ENCODE measurements around the gene TLE2. TPM values are rescaled to one million over a fixed set of nuclear protein-coding genes. Genes with fewer than 3 reads are reported as not detected.

TLE2 gene
- total RNA-seq, 1 experiment from 2014 or later = 35.6 TPM

DNA sequence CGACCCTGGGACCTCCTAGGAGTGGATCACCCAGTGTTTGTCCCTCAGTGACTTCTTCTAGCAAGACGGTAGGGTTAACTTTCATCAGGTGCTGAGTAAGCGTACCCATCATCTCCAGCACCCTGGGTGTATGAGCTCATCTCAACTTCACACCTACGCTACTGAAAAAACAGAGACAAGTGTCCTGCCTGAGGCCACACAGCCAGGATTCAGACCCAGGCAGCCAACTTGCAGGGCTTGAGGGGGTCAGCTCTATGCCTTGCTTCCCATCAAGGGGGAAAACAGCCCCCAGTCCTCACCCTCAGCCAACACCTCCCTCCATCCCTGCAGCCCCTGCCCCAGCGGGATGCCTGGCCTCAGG lies 4.6 kb downstream of the TLE2 start:
- no peak overlapping the region for H3K9ac ChIP-seq (ENCODE audit: low read length)
- H3K36me3 ChIP-seq (ENCODE audit: control insufficient read depth in 1 of 2, insufficient read depth in 2 of 2, low read length in 2 of 2) = no peaks in the 10 kb centered on the region
- H3K27me3 ChIP-seq (ENCODE audit: insufficient read depth, low read length) = no peaks in the 10 kb centered on the region
- H4K20me1 ChIP-seq (ENCODE audit: insufficient read depth) = no peaks in the 10 kb centered on the region
- BruUV-seq (replicated peaks) = no TSS peak
- no peaks in the 10 kb centered on the region for H3K9me3 ChIP-seq (ENCODE audit: control insufficient read depth in 1 of 2, insufficient read depth in 1 of 2, low read depth in 1 of 2, low read length in 2 of 2)
- H3K9me2 ChIP-seq (ENCODE audit: insufficient read depth) = no peaks in the 10 kb centered on the region
- intact Hi-C loops (cut with micrococcal nuclease) = no loop called here
- no peak overlapping the region for H3K4me3 ChIP-seq (replicated peaks in 1 of 2; ENCODE audit: low read depth in 1 of 2, low read length in 2 of 2)
- ChIA-PET CTCF (no interaction called here), RAD21 (ENCODE audit: low non-redundant PET in 1 of 2, low total read pairs in 2 of 2, uncharacterized antibody in 2 of 2, unreplicated experiment in 2 of 2) (no interaction called here), POLR2A (no interaction called here)
- H2AFZ ChIP-seq (ENCODE audit: low read depth, low read length, poor library complexity, severe bottlenecking) = no peak overlapping the region
- DNase-seq (ENCODE audit: low read depth, low spot score) (no peak), ATAC-seq (no peak)
- no peaks in the 10 kb centered on the region for H3K79me2 ChIP-seq (ENCODE audit: insufficient read depth, low read length)
- TF ChIP-seq SIN3A (IDR thresholded peaks at IDR 0.05; ENCODE audit: low read depth) (no peak), RAD21 (IDR thresholded peaks at IDR 0.05; ENCODE audit: low read depth) (no peak), CEBPB (IDR thresholded peaks at IDR 0.05; ENCODE audit: low read depth) (no peak), YY1 (IDR thresholded peaks at IDR 0.05; ENCODE audit: extremely low read depth, insufficient replicate concordance, low read depth, low read length) (no peak), EZH2 (IDR thresholded peaks at IDR 0.05) (no peak), FOSL1 (IDR thresholded peaks at IDR 0.05; ENCODE audit: low read depth) (no peak), CBX3 (IDR thresholded peaks at IDR 0.05; ENCODE audit: low read depth) (no peak), EGR1 (IDR thresholded peaks at IDR 0.05; ENCODE audit: low read depth) (no peak)
- TF ChIP-seq, protein P1, sequence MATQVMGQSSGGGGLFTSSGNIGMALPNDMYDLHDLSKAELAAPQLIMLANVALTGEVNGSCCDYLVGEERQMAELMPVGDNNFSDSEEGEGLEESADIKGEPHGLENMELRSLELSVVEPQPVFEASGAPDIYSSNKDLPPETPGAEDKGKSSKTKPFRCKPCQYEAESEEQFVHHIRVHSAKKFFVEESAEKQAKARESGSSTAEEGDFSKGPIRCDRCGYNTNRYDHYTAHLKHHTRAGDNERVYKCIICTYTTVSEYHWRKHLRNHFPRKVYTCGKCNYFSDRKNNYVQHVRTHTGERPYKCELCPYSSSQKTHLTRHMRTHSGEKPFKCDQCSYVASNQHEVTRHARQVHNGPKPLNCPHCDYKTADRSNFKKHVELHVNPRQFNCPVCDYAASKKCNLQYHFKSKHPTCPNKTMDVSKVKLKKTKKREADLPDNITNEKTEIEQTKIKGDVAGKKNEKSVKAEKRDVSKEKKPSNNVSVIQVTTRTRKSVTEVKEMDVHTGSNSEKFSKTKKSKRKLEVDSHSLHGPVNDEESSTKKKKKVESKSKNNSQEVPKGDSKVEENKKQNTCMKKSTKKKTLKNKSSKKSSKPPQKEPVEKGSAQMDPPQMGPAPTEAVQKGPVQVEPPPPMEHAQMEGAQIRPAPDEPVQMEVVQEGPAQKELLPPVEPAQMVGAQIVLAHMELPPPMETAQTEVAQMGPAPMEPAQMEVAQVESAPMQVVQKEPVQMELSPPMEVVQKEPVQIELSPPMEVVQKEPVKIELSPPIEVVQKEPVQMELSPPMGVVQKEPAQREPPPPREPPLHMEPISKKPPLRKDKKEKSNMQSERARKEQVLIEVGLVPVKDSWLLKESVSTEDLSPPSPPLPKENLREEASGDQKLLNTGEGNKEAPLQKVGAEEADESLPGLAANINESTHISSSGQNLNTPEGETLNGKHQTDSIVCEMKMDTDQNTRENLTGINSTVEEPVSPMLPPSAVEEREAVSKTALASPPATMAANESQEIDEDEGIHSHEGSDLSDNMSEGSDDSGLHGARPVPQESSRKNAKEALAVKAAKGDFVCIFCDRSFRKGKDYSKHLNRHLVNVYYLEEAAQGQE (IDR thresholded peaks at IDR 0.05; ENCODE audit: low read depth) = no peak
- TF ChIP-seq, protein P2, sequence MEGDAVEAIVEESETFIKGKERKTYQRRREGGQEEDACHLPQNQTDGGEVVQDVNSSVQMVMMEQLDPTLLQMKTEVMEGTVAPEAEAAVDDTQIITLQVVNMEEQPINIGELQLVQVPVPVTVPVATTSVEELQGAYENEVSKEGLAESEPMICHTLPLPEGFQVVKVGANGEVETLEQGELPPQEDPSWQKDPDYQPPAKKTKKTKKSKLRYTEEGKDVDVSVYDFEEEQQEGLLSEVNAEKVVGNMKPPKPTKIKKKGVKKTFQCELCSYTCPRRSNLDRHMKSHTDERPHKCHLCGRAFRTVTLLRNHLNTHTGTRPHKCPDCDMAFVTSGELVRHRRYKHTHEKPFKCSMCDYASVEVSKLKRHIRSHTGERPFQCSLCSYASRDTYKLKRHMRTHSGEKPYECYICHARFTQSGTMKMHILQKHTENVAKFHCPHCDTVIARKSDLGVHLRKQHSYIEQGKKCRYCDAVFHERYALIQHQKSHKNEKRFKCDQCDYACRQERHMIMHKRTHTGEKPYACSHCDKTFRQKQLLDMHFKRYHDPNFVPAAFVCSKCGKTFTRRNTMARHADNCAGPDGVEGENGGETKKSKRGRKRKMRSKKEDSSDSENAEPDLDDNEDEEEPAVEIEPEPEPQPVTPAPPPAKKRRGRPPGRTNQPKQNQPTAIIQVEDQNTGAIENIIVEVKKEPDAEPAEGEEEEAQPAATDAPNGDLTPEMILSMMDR (IDR thresholded peaks at IDR 0.05 in 2 of 3, conservative IDR thresholded peaks at IDR 0.05 in 1 of 3; ENCODE audit: borderline replicate concordance in 1 of 3, insufficient read depth in 1 of 3, low read depth in 2 of 3, low read length in 2 of 3) = no peak
- no peak overlapping the region for H3K4me2 ChIP-seq (ENCODE audit: low read length)
- H3K27ac ChIP-seq (ENCODE audit: low read depth, low read length) = no peak overlapping the region
- H3K4me1 ChIP-seq (ENCODE audit: control insufficient read depth in 1 of 2, insufficient read depth in 2 of 2, low read length in 2 of 2) = peaks cover 0 to 8% of the 10 kb centered on the region in 2 experiments; a peak in 2 of 4 replicates

All from HCT116 (cell line).